Smooth muscle cell of the pulmonary artery (primary cell): ENCODE results near the gene ANKRD24. TPM values are rescaled to one million over a fixed set of nuclear protein-coding genes. Genes with fewer than 3 reads are reported as not detected.

Experiments used
- total RNA-seq: library from RNA; depleted of rRNA; stranded (reverse); fragments of >200 nt; gene quantifications from 2 replicates; pipeline ENCODE4 v1.2.3, GENCODE V29; 2014

The ANKRD24 gene
- 2.1 and 2.5 TPM in 2 replicates for total RNA-seq

GRCh38 chr19:4182084-4182810 is at the start of gene ANKRD24, which contains the start of gene SIRT6:
Gene ANKRD24 (plus strand): TSS chr19:4182689. CDS start chr19:4186426, 3,737 bp downstream.
Gene SIRT6 (minus strand): TSS chr19:4182563. CDS start chr19:4182539, 24 bp downstream.

GRCh38 chr19:4229179-4229931 is 46.9 kb downstream of the ANKRD24 start, which contains the start of gene EBI3:
Gene EBI3 (plus strand): TSS chr19:4229523. CDS start chr19:4229551, 28 bp downstream.

GRCh38 chr19:4246767-4247593 is 64.5 kb downstream of the ANKRD24 start, which contains the start of gene YJU2:
Gene YJU2 (plus strand): TSS chr19:4247080. CDS start chr19:4247147, 67 bp downstream.

Other genes with a start within 250 kb of the ANKRD24 start
- not detected in 2 replicates for gene NMRK2, start 249.6 kb upstream of the ANKRD24 start, total RNA-seq
- gene DAPK3, start 211.6 kb upstream of the ANKRD24 start, total RNA-seq: 109 and 139 TPM in 2 replicates
- 3,400 and 3,898 TPM in 2 replicates for gene EEF2, start 197.2 kb upstream of the ANKRD24 start, total RNA-seq
- 18.6 and 28.7 TPM in 2 replicates for gene PIAS4, start 175.0 kb upstream of the ANKRD24 start, total RNA-seq
- 28.2 and 36.9 TPM in 2 replicates for gene ZBTB7A, start 115.8 kb upstream of the ANKRD24 start, total RNA-seq
- 128 and 137 TPM in 2 replicates for gene MAP2K2, start 58.6 kb upstream of the ANKRD24 start, total RNA-seq
- gene CREB3L3, start 29.1 kb upstream of the ANKRD24 start, total RNA-seq: not detected in 2 replicates
- gene SIRT6, start 126 bp upstream of the ANKRD24 start, total RNA-seq: 13.4 and 13.8 TPM in 2 replicates
- 0.10 TPM in 1 of 2 replicates, not detected in the other for gene EBI3, start 46.8 kb downstream of the ANKRD24 start, total RNA-seq
- 9.7 and 12.1 TPM in 2 replicates for gene YJU2, start 64.4 kb downstream of the ANKRD24 start, total RNA-seq
- not detected in 2 replicates for gene SHD, start 96.6 kb downstream of the ANKRD24 start, total RNA-seq
- gene TMIGD2, start 119.7 kb downstream of the ANKRD24 start, total RNA-seq: not detected in 2 replicates
- 7.8 and 10.4 TPM in 2 replicates for gene FSD1, start 121.9 kb downstream of the ANKRD24 start, total RNA-seq
- gene STAP2, start 156.1 kb downstream of the ANKRD24 start, total RNA-seq: 0.73 and 2.2 TPM in 2 replicates
- 3.9 and 6.9 TPM in 2 replicates for gene MPND, start 160.9 kb downstream of the ANKRD24 start, total RNA-seq
- 40.9 and 45.2 TPM in 2 replicates for gene SH3GL1, start 217.9 kb downstream of the ANKRD24 start, total RNA-seq
- 6.6 and 6.8 TPM in 2 replicates for gene CHAF1A, start 220.0 kb downstream of the ANKRD24 start, total RNA-seq